HG03159 (cell line): ENCODE measurements around the gene ADGRV1.

Experiments
- ATAC-seq: cut with Tn5 transposase; IDR thresholded peaks from one replicate; pipeline ENCODE4 v1.9.1; 2021; ENCODE audit warnings: mild to moderate bottlenecking, moderate library complexity; ENCODE audit not compliant: unreplicated experiment

ADGRV1 gene

GRCh38 chr5:91090995-91091394, 532.4 kb downstream of the ADGRV1 start:
- no peak for ATAC-seq

GRCh38 chr5:91091471-91092234, 533.1 kb downstream of the ADGRV1 start:
- no peak for ATAC-seq

GRCh38 chr5:91092859-91093783, 534.5 kb downstream of the ADGRV1 start:
- ATAC-seq, result no peak

- ATAC-seq, result no peak
These were observed 536.7 kb downstream of the ADGRV1 start for GRCh38 chr5:91095313-91095712.

- ATAC-seq, result no peak
These were observed 537.3 kb downstream of the ADGRV1 start for GRCh38 chr5:91095786-91096385.

GRCh38 chr5:91098541-91098940, 539.9 kb downstream of the ADGRV1 start:
- no peak for ATAC-seq

- ATAC-seq, result peak; percentile 97
These were observed 543.2 kb downstream of the ADGRV1 start for GRCh38 chr5:91101600-91102379.

- no peak for ATAC-seq
These were observed 544.9 kb downstream of the ADGRV1 start for GRCh38 chr5:91103353-91104061.

- no peak for ATAC-seq
These were observed 545.5 kb downstream of the ADGRV1 start for GRCh38 chr5:91104062-91104448.

- ATAC-seq, result no peak
These were observed 548.4 kb downstream of the ADGRV1 start for GRCh38 chr5:91106842-91107511.

GRCh38 chr5:91109634-91110033, 551.0 kb downstream of the ADGRV1 start:
- ATAC-seq, result no peak

- ATAC-seq, result no peak
These were observed 552.1 kb downstream of the ADGRV1 start for GRCh38 chr5:91110686-91111085.

- ATAC-seq, result no peak
These were observed 553.1 kb downstream of the ADGRV1 start for GRCh38 chr5:91111473-91112238.

- no peak for ATAC-seq
These were observed 556.1 kb downstream of the ADGRV1 start for GRCh38 chr5:91114658-91115057.

- ATAC-seq, result no peak
These were observed 559.8 kb downstream of the ADGRV1 start for GRCh38 chr5:91118354-91118753.

- no peak for ATAC-seq
These were observed 560.2 kb downstream of the ADGRV1 start for GRCh38 chr5:91118796-91119195.

- ATAC-seq, result no peak
These were observed 560.6 kb downstream of the ADGRV1 start for GRCh38 chr5:91119217-91119616.

- ATAC-seq, result no peak
These were observed 561.6 kb downstream of the ADGRV1 start for GRCh38 chr5:91119981-91120850.
